Bone marrow (tissue), 2 donors: ENCODE data around the gene PJA1.

Source experiments
- DNase-seq, 2 donors: peaks; one replicate each; lab custom pipeline; 2025; lab: John Stamatoyannopoulos, UW

The PJA1 gene

GRCh38 chrX:69142788-69143469 lies 22.3 kb downstream of the PJA1 start:
- DNase-seq = no peak

GRCh38 chrX:69140837-69141236 lies 24.4 kb downstream of the PJA1 start:
- no peak for DNase-seq

- DNase-seq = no peak
Measured at GRCh38 chrX:69139516-69139915, 25.7 kb downstream of the PJA1 start.

GRCh38 chrX:69138512-69138911 lies 26.7 kb downstream of the PJA1 start:
- no peak for DNase-seq

- DNase-seq = no peak
Measured at GRCh38 chrX:69138118-69138390, 27.2 kb downstream of the PJA1 start.

GRCh38 chrX:69137371-69138117 lies 27.7 kb downstream of the PJA1 start:
- DNase-seq = no peak

- no peak for DNase-seq
Measured at GRCh38 chrX:69136546-69137331, 28.5 kb downstream of the PJA1 start.

- no peak for DNase-seq
Measured at GRCh38 chrX:69133921-69134542, 31.2 kb downstream of the PJA1 start.

- DNase-seq = no peak
Measured at GRCh38 chrX:69131886-69132285, 33.4 kb downstream of the PJA1 start.

GRCh38 chrX:69130439-69130838 lies 34.8 kb downstream of the PJA1 start:
- DNase-seq = no peak

GRCh38 chrX:69128588-69128987 lies 36.7 kb downstream of the PJA1 start:
- no peak for DNase-seq

- DNase-seq = no peak
Measured at GRCh38 chrX:69127466-69127865, 37.8 kb downstream of the PJA1 start.

- DNase-seq = no peak
Measured at GRCh38 chrX:69126642-69127041, 38.6 kb downstream of the PJA1 start.

GRCh38 chrX:69125094-69125493 lies 40.2 kb downstream of the PJA1 start:
- DNase-seq = no peak

GRCh38 chrX:69124108-69124507 lies 41.1 kb downstream of the PJA1 start:
- no peak for DNase-seq

GRCh38 chrX:69123481-69123880 lies 41.8 kb downstream of the PJA1 start:
- no peak for DNase-seq

- no peak for DNase-seq
Measured at GRCh38 chrX:69121321-69122000, 43.8 kb downstream of the PJA1 start.

- DNase-seq = no peak
Measured at GRCh38 chrX:69120476-69120875, 44.8 kb downstream of the PJA1 start.

GRCh38 chrX:69119122-69119521 lies 46.1 kb downstream of the PJA1 start:
- DNase-seq = no peak

GRCh38 chrX:69117876-69118526 lies 47.3 kb downstream of the PJA1 start:
- no peak for DNase-seq

GRCh38 chrX:69116077-69116476 lies 49.2 kb downstream of the PJA1 start:
- no peak for DNase-seq

GRCh38 chrX:69113723-69114122 lies 51.5 kb downstream of the PJA1 start:
- no peak for DNase-seq
